GM10266 (cell line): ENCODE measurements around the gene NRXN3.

Source experiments
- DNase-seq: peaks from one replicate; pipeline ENCODE4 v3.0.0; 2012; ENCODE audit errors: extremely low spot score
- CTCF ChIP-seq: IDR thresholded peaks from 2 replicates; pipeline ENCODE4 v1.5.1; 2012; ENCODE audit warnings: mild to moderate bottlenecking, low read depth; ENCODE audit not compliant: control insufficient read depth, insufficient read depth; ENCODE audit errors: missing control alignments

NRXN3 gene

GRCh38 chr14:79083356-79083755, 913.2 kb downstream of the NRXN3 start:
- no peak for TF ChIP-seq CTCF
- DNase-seq: no peak

GRCh38 chr14:79084861-79085260, 914.7 kb downstream of the NRXN3 start:
- TF ChIP-seq CTCF: no peak
- DNase-seq: no peak

GRCh38 chr14:79089576-79089975, 919.4 kb downstream of the NRXN3 start:
- no peak for DNase-seq
- TF ChIP-seq CTCF: no peak

- no peak for DNase-seq
- no peak for TF ChIP-seq CTCF
Measured at GRCh38 chr14:79090641-79091180, 920.5 kb downstream of the NRXN3 start.

- no peak for TF ChIP-seq CTCF
- DNase-seq: no peak
Measured at GRCh38 chr14:79091381-79091963, 921.3 kb downstream of the NRXN3 start.

GRCh38 chr14:79093531-79093930, 923.4 kb downstream of the NRXN3 start:
- no peak for TF ChIP-seq CTCF
- no peak for DNase-seq

GRCh38 chr14:79094951-79095350, 924.8 kb downstream of the NRXN3 start:
- no peak for DNase-seq
- TF ChIP-seq CTCF: no peak
